OCI-M2 (cell line): Measurements from ENCODE around the gene GPHN.

ENCODE experiments used
- DNase-seq: peaks from one replicate; lab custom pipeline; 2025; ENCODE audit not compliant: unreplicated experiment; lab: John Stamatoyannopoulos, UW

The GPHN gene

GRCh38 chr14:66916421-66916820 lies 408.5 kb downstream of the GPHN start:
- DNase-seq: no peak

GRCh38 chr14:66918527-66918926 lies 410.6 kb downstream of the GPHN start:
- DNase-seq: no peak

- no peak for DNase-seq
Observed at GRCh38 chr14:66920196-66920595, 412.2 kb downstream of the GPHN start.

GRCh38 chr14:66923251-66923650 lies 415.3 kb downstream of the GPHN start:
- DNase-seq: no peak

- no peak for DNase-seq
Observed at GRCh38 chr14:66939409-66939808, 431.5 kb downstream of the GPHN start.

- no peak for DNase-seq
Observed at GRCh38 chr14:66944872-66945271, 436.9 kb downstream of the GPHN start.

GRCh38 chr14:66955159-66955558 lies 447.2 kb downstream of the GPHN start:
- no peak for DNase-seq

- no peak for DNase-seq
Observed at GRCh38 chr14:66959437-66960050, 451.6 kb downstream of the GPHN start.

- no peak for DNase-seq
Observed at GRCh38 chr14:66965831-66966230, 457.9 kb downstream of the GPHN start.

GRCh38 chr14:66972469-66972868 lies 464.5 kb downstream of the GPHN start:
- no peak for DNase-seq

GRCh38 chr14:66974397-66975025 lies 466.6 kb downstream of the GPHN start:
- no peak for DNase-seq

GRCh38 chr14:66975251-66975650 lies 467.3 kb downstream of the GPHN start:
- no peak for DNase-seq

GRCh38 chr14:66979101-66979974 lies 471.4 kb downstream of the GPHN start:
- no peak for DNase-seq

- DNase-seq: no peak
Observed at GRCh38 chr14:66982247-66982646, 474.3 kb downstream of the GPHN start.

GRCh38 chr14:66992776-66993175 lies 484.8 kb downstream of the GPHN start:
- DNase-seq: no peak

- no peak for DNase-seq
Observed at GRCh38 chr14:66993512-66993911, 485.6 kb downstream of the GPHN start.

GRCh38 chr14:66998013-66998412 lies 490.1 kb downstream of the GPHN start:
- DNase-seq: no peak

- no peak for DNase-seq
Observed at GRCh38 chr14:66999978-67000377, 492.0 kb downstream of the GPHN start.

GRCh38 chr14:67002994-67003753 lies 495.2 kb downstream of the GPHN start:
- DNase-seq: no peak

- DNase-seq: no peak
Observed at GRCh38 chr14:67004521-67004920, 496.6 kb downstream of the GPHN start.

GRCh38 chr14:67010602-67011001 lies 502.7 kb downstream of the GPHN start:
- no peak for DNase-seq
